Activated CD4-positive, alpha-beta T cell treated with anti-CD3 and anti-CD28 coated beads, Interleukin-2, amount 10 ng/mL, durations not matched to agents 7 days and 5 days (primary cell): ENCODE measurements around the gene DCTD. TPM values are rescaled to one million over a fixed set of nuclear protein-coding genes. Genes with fewer than 3 reads are reported as not detected.
"Not testable (repeated sequence)": the region's sequence is repeated elsewhere in the genome, so short reads cannot be mapped to it uniquely, and the experiment has no call there.

ENCODE experiments used
- CTCF ChIA-PET: fragments of 350-600 bp; sonication (Branson Sonifier 250); formaldehyde crosslinking; loops from one replicate; lab custom pipeline; 2021; ENCODE audit warnings: antibody characterized with exemption; lab: Charles Lee
- POLR2A ChIA-PET: fragments of 350-600 bp; sonication (Branson Sonifier 250); formaldehyde crosslinking; loops from one replicate; lab custom pipeline; 2021; ENCODE audit warnings: antibody characterized with exemption; lab: Charles Lee
- DNase-seq: peaks from one replicate; pipeline ENCODE4 v3.0.0-alpha.2; 2020
- H3K27ac Mint-ChIP-seq: one replicate; pipeline ENCODE4 v1.8.0; 2021; ENCODE audit warnings: mild to moderate bottlenecking, moderate library complexity, mixed read lengths
- H3K27me3 Mint-ChIP-seq: one replicate; pipeline ENCODE4 v1.8.0; 2021; ENCODE audit warnings: mixed read lengths
- H3K36me3 Mint-ChIP-seq: one replicate; pipeline ENCODE4 v1.8.0; 2021; ENCODE audit warnings: low read depth, mixed read lengths
- H3K4me1 Mint-ChIP-seq: one replicate; pipeline ENCODE4 v1.8.0; 2021; ENCODE audit warnings: mixed read lengths
- H3K4me3 Mint-ChIP-seq: one replicate; pipeline ENCODE4 v1.8.0; 2021; ENCODE audit warnings: mild to moderate bottlenecking, moderate library complexity, mixed read lengths
- H3K9me3 Mint-ChIP-seq: one replicate; pipeline ENCODE4 v1.8.0; 2021; ENCODE audit warnings: mixed read lengths
- total RNA-seq, 2 experiments: library from RNA; stranded (reverse); gene quantifications; one replicate each; pipeline ENCODE4 v1.2.3, GENCODE V29; 2021

The DCTD gene
- total RNA-seq, 2 experiments from 2014 or later = 60.0 to 65.9 TPM

DNA sequence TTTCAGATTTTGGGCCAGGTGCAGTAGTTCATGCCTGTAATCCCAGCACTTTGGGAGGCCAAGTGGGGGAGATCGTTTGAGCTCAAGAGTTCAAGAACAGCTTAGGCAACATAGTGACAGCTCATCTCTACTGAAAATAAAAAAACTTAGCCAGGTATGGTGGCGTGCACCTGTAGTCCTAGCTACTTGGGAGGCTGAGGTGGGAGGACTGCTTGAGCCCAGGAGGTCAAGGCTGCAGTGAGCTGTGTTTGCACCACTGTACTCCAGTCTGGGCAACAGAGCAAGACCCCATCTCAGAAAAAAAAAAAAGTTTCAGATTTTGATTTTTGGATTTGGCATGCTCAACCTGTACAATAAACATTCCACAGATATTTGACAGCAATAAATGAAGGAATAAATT is 17.2 kb downstream of the DCTD start:
- CTCF ChIA-PET = interaction anchor here (0.6 to 1.1 kb wide), 3 partner anchors 12 to 456 kb away, joined by 3 to 4 read pairs (median 3); no protein-coding TSS in a partner anchor
- H3K27ac Mint-ChIP-seq, POLR2A ChIA-PET, H3K4me3 Mint-ChIP-seq, H3K4me1 Mint-ChIP-seq, H3K9me3 Mint-ChIP-seq, DNase-seq, H3K27me3 Mint-ChIP-seq: not testable (repeated sequence)
- peaks cover 13% of the 10 kb centered on the region for H3K36me3 Mint-ChIP-seq

DNA sequence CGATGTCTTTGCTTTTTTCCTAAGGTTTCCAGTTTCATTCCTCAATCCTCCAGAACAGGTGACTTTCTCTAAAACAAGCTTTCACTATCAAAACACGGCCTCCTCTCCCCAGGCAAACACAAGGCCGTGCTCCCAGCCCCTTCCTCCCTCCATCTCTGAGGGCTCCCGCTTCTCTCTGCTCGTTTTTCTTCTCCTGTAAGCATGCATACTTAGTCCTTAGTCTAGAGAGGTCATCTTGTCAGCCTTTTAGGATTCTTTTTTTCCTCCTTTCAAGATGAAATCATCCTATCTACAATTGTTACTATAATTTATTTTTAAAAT is 18.7 kb downstream of the DCTD start:
- H3K27ac Mint-ChIP-seq = peak overlapping the region; percentile 54

DNA sequence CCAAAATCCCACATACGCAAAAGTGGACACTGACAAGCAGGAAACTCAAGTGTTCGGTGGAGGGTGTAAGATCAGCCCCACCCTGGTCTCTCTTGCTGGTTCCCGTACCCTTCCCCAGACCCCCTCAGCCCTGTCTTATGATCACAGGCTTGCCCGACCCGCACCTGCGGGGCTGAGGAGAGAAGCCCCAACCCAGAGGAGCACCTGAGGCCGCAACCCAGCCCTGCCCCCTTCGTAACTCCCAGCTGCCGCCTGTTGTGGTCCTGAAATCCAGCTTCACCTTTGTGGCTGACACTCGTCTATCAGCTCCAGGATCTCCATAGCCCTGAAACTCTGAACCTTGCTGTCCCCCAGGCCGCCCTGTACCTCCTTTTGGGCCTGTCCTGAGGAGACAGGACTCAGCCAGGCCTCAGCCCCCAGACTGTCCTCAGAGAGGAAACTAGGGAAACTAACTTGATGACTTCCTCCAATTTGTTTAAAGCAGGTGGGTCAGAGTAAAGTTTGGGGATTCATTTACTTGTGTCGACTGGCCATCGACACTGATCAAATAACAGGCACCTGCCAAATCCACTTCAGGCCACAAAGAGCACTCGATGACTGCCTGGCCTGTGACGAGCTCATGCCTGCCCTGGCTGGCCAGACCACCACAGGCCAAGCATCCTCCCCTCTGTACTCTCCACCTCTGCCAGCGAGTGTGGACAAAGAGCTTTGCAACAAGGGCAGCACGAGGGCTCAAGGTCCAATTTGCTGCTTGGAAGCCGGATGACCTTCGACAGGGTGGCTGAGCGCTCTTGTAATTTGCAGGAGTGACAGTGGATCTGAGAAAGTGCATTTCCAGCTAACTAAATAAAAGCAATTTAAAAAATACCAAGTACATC is 19.3 kb downstream of the DCTD start:
- H3K27me3 Mint-ChIP-seq = no peaks in the 10 kb centered on the region
- H3K4me3 Mint-ChIP-seq = no peak overlapping the region
- CTCF ChIA-PET = interaction anchor here (0.9 to 1.1 kb wide), 2 partner anchors 61 to 513 kb away, joined by 3 read pairs; no protein-coding TSS in a partner anchor
- POLR2A ChIA-PET = no interaction called here
- no peak for DNase-seq
- no peak overlapping the region for H3K27ac Mint-ChIP-seq
- no peaks in the 10 kb centered on the region for H3K9me3 Mint-ChIP-seq
- H3K4me1 Mint-ChIP-seq = no peaks in the 10 kb centered on the region
- peaks cover 19% of the 10 kb centered on the region for H3K36me3 Mint-ChIP-seq

More for the DNA sequence above, 18.7 kb downstream of the DCTD start:
- POLR2A ChIA-PET = no interaction called here
- Mint-ChIP-seq H3K4me3 (no peak overlapping the region), H3K9me3 (no peaks in the 10 kb centered on the region), H3K36me3 (peaks cover 14% of the 10 kb centered on the region), H3K27me3 (no peaks in the 10 kb centered on the region), H3K4me1 (no peaks in the 10 kb centered on the region)
- DNase-seq = no peak
- CTCF ChIA-PET = interaction anchor here (0.9 kb wide), 1 partner anchor 62 kb away, joined by 3 read pairs; no protein-coding TSS in a partner anchor

DNA sequence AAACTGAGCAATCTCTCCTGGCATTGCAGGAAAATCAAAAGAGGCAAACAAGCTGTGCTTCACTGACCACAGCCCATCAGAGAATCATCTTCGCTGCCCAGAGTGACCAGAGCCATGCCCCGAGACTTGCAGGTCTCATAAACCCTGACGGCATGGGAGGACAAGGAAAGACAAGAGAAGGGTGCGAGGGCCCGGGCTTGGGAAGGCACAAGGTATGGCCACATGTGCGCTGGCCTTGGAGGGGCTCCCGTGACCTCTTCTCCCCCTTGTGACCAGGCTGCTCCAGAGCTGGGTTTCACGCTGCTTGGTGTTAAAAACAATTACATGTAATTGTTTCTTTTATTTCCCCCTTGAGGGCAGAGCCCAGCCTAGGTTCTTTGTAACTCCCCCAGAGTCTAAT is 20.8 kb downstream of the DCTD start:
- H3K27ac Mint-ChIP-seq = no peak overlapping the region
- H3K27me3 Mint-ChIP-seq = no peaks in the 10 kb centered on the region
- CTCF ChIA-PET = interaction anchor here (1.1 kb wide), 1 partner anchor 514 kb away, joined by 3 read pairs; no protein-coding TSS in a partner anchor
- POLR2A ChIA-PET = no interaction called here
- H3K9me3 Mint-ChIP-seq = no peaks in the 10 kb centered on the region
- DNase-seq = no peak
- no peak overlapping the region for H3K4me3 Mint-ChIP-seq
- H3K4me1 Mint-ChIP-seq = no peaks in the 10 kb centered on the region
- peaks cover 27% of the 10 kb centered on the region for H3K36me3 Mint-ChIP-seq

DNA sequence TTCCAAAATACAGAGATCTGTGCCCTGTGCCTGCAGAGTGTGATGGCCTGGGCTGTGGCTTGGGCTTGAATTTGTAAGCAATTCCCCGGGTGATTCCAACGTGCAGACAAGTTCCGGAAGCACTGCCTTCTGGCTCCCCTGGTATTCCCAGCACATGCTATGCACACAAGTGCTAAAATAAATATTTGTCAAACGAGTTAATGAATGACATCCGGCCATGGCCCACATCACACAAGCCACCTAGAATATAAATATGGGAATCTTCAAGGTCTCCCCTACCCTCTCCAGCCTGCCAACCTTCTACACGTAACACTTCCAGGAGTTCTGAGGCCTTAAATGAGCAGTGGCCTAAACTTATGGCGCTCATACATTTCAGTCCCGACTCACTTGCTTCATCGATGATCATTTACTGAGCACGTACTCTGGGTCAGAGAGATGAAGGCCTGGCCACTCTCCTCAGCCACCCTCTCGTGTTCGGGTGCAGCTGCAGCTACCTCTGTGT is 21.3 kb downstream of the DCTD start:
- no peak overlapping the region for H3K27ac Mint-ChIP-seq
- ChIA-PET CTCF (no interaction called here), POLR2A (no interaction called here)
- H3K4me3 Mint-ChIP-seq = no peak overlapping the region
- peaks cover 33% of the 10 kb centered on the region for H3K36me3 Mint-ChIP-seq
- no peaks in the 10 kb centered on the region for H3K9me3 Mint-ChIP-seq
- H3K4me1 Mint-ChIP-seq = no peaks in the 10 kb centered on the region
- DNase-seq = no peak
- no peaks in the 10 kb centered on the region for H3K27me3 Mint-ChIP-seq

DNA sequence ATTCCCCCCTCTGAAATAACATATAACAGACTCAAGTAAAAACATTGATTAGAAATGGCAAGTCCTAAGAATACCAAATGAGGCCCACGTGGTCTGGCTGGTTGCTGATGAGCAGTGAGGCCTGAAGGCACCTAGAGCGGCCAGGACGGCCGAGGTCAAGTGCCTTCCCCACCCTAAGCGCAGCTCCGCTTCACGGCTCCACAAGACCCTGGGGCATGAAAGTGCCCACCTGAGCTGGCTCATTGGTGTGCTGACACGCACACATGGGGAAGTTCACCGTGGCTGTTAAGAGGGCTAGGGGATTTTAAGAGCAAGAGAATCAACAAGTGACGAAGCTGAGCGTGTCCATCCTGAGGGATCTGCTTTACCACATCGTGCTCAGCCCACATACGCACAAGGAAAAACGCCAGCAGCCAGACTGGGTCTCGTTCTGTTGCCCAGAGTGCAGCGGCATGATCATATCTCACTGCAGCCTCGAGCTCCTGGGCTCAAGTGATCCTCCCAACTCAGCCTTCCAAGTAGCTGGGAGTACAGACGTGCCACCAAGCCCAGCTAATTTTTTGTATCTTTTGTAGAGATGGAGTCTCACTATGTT is 22.4 kb downstream of the DCTD start:
- CTCF ChIA-PET = interaction anchor here (1.0 kb wide), 1 partner anchor 65 kb away, joined by 3 read pairs; no protein-coding TSS in a partner anchor

DNA sequence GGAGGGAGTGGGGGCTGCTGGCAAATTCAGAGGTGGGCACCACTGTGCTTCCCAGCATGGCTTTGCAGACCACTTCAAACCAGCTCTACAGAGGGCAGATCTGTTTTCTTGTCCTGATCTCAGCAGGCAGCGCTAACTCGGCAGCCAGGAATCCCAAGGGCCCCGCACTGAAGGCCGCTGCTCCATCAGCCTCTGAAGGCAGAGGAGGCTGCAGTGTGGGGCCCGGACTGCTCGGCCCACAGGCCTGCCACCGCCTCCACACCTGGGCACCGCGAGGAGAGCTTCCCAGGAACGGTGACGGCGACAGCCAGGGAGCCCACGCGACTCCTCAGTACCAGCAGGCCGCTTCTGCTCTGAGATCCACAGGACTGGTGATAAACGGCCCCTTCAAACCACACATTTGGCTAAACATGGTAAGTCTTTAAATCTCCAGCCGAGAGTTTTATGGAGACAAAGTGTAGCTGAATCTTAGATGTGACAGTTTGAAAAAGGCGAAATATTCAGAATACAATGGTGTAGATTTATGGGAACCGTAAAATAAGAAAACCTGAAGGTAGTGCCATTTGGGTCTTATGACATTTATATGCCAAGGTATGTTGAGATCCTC is 23.6 kb downstream of the DCTD start:
- DNase-seq = no peak
- CTCF ChIA-PET = interaction anchor here (1.1 kb wide), 1 partner anchor 19 kb away, joined by 3 read pairs; no protein-coding TSS in a partner anchor
- H3K4me3 Mint-ChIP-seq = no peak overlapping the region

More for the DNA sequence above, 22.4 kb downstream of the DCTD start:
- no peak for DNase-seq
- no peaks in the 10 kb centered on the region for H3K27me3 Mint-ChIP-seq
- peaks cover 39% of the 10 kb centered on the region for H3K36me3 Mint-ChIP-seq
- H3K4me1 Mint-ChIP-seq = no peaks in the 10 kb centered on the region
- no peak overlapping the region for H3K4me3 Mint-ChIP-seq
- no peak overlapping the region for H3K27ac Mint-ChIP-seq
- no peaks in the 10 kb centered on the region for H3K9me3 Mint-ChIP-seq
- POLR2A ChIA-PET = no interaction called here

DNA sequence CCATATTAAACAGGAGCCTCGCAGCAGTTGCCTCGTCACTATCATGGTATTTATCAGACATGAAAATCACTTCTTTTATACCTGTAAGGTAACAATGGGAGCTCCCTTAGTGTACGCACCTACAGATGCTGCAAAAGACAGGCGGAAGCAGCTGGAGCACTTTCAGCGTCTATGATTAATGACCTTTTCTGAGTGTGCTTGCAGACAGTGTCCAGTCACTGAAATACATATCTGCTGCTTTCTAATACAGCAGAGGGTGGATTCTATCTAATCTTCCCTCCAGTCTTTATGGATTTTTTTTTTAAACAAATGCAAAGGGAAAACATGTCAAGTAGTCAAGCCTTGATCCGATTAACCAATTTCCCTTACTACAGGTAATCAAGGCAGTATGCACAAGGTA is 24.1 kb downstream of the DCTD start:
- ChIA-PET CTCF (interaction anchor here (1.1 kb wide), 1 partner anchor 18 kb away, joined by 3 read pairs; no protein-coding TSS in a partner anchor), POLR2A (no interaction called here)
- no peaks in the 10 kb centered on the region for H3K9me3 Mint-ChIP-seq
- no peak overlapping the region for H3K27ac Mint-ChIP-seq
- no peak for DNase-seq
- H3K27me3 Mint-ChIP-seq = no peaks in the 10 kb centered on the region
- no peaks in the 10 kb centered on the region for H3K4me1 Mint-ChIP-seq
- H3K4me3 Mint-ChIP-seq = no peak overlapping the region
- H3K36me3 Mint-ChIP-seq = peaks cover 53% of the 10 kb centered on the region

More for the DNA sequence above, 23.6 kb downstream of the DCTD start:
- H3K36me3 Mint-ChIP-seq = peaks cover 50% of the 10 kb centered on the region
- no peaks in the 10 kb centered on the region for H3K9me3 Mint-ChIP-seq
- no peak overlapping the region for H3K27ac Mint-ChIP-seq
- H3K27me3 Mint-ChIP-seq = no peaks in the 10 kb centered on the region
- POLR2A ChIA-PET = no interaction called here
- no peaks in the 10 kb centered on the region for H3K4me1 Mint-ChIP-seq

DNA sequence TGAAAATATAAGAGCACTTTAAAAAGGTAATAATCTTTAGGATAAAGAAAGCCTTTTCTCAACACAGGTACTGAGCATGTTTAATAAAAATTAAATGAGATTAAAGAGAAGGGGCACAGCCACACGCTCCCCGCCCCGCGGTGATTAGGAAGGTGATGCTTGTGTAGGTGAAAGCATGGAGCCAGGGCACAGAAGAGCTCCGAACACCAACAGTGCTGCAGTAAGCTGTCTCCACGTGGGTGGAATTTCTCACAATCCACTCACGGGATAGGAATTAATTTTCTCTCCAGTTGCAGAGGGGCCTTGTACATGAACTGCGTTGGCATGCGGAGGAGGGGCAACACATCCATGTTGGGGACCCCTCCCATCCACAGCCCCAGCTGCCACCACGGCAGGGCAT is 27.0 kb downstream of the DCTD start:
- Mint-ChIP-seq H3K9me3 (peaks cover 2% of the 10 kb centered on the region), H3K27ac (no peak overlapping the region), H3K4me3 (no peak overlapping the region), H3K36me3 (peaks cover 76% of the 10 kb centered on the region), H3K4me1 (no peaks in the 10 kb centered on the region), H3K27me3 (no peaks in the 10 kb centered on the region)
- CTCF ChIA-PET = no interaction called here
- DNase-seq = no peak
- POLR2A ChIA-PET = no interaction called here

DNA sequence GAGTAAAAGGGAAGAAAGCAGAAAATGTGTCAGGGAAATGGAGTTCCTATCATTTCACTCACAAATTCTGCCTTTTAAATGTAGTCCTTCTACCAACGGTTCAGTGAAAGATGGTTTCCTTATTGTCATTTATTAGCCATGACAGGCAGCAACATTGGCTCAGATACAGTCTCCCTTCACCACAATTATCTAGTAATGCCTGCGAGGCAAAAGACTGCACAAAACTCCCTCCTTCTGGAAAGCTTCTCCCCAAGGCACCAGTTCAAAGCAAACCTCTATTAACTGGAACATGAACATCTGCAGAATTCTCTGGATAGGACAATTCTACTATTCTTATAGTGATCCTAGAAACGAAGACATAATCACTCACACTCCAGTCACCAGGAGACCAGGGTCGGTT is 28.3 kb downstream of the DCTD start:
- Mint-ChIP-seq H3K4me1 (no peaks in the 10 kb centered on the region), H3K27ac (no peak overlapping the region), H3K4me3 (no peak overlapping the region), H3K9me3 (peaks cover 4% of the 10 kb centered on the region), H3K36me3 (peaks cover 77% of the 10 kb centered on the region), H3K27me3 (no peaks in the 10 kb centered on the region)
- ChIA-PET POLR2A (no interaction called here), CTCF (no interaction called here)
- no peak for DNase-seq

DNA sequence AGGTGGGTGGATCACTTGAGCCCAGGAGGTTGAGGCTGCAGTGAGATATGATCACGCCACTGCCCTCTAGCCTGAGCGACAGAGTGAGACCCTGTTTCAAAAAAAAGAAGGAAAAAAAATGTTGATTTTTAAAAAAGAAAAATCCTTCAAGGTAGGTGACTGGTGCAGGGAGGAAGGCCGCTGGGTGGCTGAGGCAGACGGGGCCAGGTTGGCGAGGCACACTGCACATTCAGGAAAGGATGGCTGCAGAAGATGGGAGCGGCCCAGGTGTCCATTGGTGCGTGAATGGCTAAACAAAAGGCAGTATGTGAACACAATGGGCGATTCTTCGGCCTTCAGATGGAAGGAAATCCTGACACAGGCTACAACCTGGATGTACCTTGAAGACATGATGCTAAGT is 30.4 kb downstream of the DCTD start:
- peaks cover 77% of the 10 kb centered on the region for H3K36me3 Mint-ChIP-seq
- no peak for DNase-seq
- peaks cover 7% of the 10 kb centered on the region for H3K9me3 Mint-ChIP-seq
- H3K4me1 Mint-ChIP-seq = no peaks in the 10 kb centered on the region
- ChIA-PET POLR2A (no interaction called here), CTCF (interaction anchor here (0.6 kb wide), 1 partner anchor 42 kb away, joined by 3 read pairs; no protein-coding TSS in a partner anchor)
- H3K27ac Mint-ChIP-seq = no peak overlapping the region
- H3K4me3 Mint-ChIP-seq = no peak overlapping the region
- no peaks in the 10 kb centered on the region for H3K27me3 Mint-ChIP-seq

DNA sequence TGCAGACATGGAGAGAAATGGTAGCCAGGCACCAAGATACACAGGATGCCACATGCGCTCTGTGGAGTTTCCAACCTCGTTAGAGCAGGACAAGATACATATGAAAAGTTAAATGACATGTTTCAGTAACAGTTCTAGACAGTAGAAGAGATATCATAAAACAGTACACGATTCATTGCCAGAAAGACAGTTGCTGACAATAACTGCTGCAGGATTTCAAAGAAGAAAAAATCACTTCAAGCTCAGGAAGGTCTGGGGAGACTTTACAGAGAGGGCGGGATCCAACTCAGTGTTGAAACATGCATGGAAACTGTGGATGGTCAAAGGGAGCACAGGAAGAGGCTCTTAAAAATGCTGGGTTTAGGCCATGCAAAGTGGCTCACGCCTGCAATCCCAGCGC is 31.0 kb downstream of the DCTD start:
- Mint-ChIP-seq H3K36me3 (peaks cover 73% of the 10 kb centered on the region), H3K4me3 (no peak overlapping the region), H3K27me3 (no peaks in the 10 kb centered on the region), H3K4me1 (no peaks in the 10 kb centered on the region), H3K9me3 (peaks cover 7% of the 10 kb centered on the region), H3K27ac (no peak overlapping the region)
- POLR2A ChIA-PET = no interaction called here
- CTCF ChIA-PET = no interaction called here
- no peak for DNase-seq

DNA sequence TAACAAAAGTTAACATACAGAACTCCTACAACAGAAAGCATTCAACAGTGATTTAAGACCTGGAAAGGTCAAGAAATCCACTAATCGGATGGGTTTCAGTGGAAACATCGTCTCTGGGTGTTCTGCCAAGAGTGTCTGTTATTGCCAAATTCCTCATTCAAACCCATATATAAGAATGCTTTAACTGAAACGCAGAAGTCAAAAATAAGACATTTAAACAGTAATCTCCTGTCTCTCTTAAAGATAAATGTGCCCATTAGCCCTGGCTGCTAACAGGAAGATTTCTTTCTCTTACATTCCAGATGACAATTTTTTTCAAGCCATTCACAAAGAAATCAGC is 31.5 kb downstream of the DCTD start:
- peaks cover 7% of the 10 kb centered on the region for H3K9me3 Mint-ChIP-seq
- peaks cover 68% of the 10 kb centered on the region for H3K36me3 Mint-ChIP-seq
- no peaks in the 10 kb centered on the region for H3K4me1 Mint-ChIP-seq
- CTCF ChIA-PET = no interaction called here
- no peak overlapping the region for H3K27ac Mint-ChIP-seq
- no peak overlapping the region for H3K4me3 Mint-ChIP-seq
- no peak for DNase-seq
- POLR2A ChIA-PET = no interaction called here
- H3K27me3 Mint-ChIP-seq = no peaks in the 10 kb centered on the region
